ENCODE results near the gene AKAP9. TPM values are rescaled to one million over a fixed set of nuclear protein-coding genes. Genes with fewer than 3 reads are reported as not detected.

AKAP9 gene
- total and polyA plus RNA-seq, 2 experiments from 2014 or later = 80.5 to 85.8 TPM

DNA sequence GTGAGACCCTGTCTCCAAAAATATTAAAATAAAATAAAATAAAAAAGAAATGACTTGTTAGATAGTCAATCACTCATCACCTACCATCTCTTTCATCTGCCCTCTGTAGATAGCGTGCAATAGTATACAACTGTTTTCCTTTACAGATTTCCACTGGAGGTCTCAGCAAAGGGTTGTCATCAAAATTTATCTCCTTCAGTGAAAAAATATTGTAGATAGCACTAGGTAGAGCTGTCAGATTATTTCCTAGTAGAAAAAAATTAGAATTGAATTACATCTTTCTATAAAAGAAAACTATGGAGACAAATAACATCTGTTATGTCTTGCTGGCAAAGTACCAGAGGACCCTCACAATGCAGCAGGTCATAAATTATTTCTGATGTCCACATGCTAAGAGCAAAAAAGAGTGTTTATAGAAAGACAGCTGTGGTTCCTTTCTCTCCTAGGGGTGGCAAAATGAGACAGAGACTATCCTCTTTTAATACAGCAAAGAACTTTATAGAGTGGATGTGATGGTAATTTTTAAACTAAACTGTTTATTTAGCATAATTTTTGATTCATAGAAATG lies 209.9 kb downstream of the AKAP9 start:
- H3K4me1 ChIP-seq (ENCODE audit: insufficient read depth) = no peaks in the 10 kb centered on the region
- no peak overlapping the region for H3K4me2 ChIP-seq
- no peaks in the 10 kb centered on the region for H3K79me2 ChIP-seq
- H4K20me1 ChIP-seq (ENCODE audit: insufficient read depth, poor library complexity, severe bottlenecking) = no peaks in the 10 kb centered on the region
- H2AFZ ChIP-seq = no peak overlapping the region
- whole genome bisulfite sequencing (ENCODE audit: low lambda C conversion rate, missing lambda C conversion rate) = 68% methylated on average over 1 of the region's 1 CpG
- TF ChIP-seq EZH2phosphoT487 (IDR thresholded peaks at IDR 0.05; ENCODE audit: low read depth, severe bottlenecking, unreplicated experiment) (no peak), EZH2 (IDR thresholded peaks at IDR 0.05; ENCODE audit: borderline replicate concordance) (no peak)
- TF ChIP-seq, protein P1, sequence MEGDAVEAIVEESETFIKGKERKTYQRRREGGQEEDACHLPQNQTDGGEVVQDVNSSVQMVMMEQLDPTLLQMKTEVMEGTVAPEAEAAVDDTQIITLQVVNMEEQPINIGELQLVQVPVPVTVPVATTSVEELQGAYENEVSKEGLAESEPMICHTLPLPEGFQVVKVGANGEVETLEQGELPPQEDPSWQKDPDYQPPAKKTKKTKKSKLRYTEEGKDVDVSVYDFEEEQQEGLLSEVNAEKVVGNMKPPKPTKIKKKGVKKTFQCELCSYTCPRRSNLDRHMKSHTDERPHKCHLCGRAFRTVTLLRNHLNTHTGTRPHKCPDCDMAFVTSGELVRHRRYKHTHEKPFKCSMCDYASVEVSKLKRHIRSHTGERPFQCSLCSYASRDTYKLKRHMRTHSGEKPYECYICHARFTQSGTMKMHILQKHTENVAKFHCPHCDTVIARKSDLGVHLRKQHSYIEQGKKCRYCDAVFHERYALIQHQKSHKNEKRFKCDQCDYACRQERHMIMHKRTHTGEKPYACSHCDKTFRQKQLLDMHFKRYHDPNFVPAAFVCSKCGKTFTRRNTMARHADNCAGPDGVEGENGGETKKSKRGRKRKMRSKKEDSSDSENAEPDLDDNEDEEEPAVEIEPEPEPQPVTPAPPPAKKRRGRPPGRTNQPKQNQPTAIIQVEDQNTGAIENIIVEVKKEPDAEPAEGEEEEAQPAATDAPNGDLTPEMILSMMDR (IDR thresholded peaks at IDR 0.05; ENCODE audit: poor library complexity) = no peak
- H3K27ac ChIP-seq = no peak overlapping the region
- H3K9me2 ChIP-seq (replicated peaks; ENCODE audit: insufficient read depth) = no peaks in the 10 kb centered on the region
- H3K9me3 ChIP-seq (ENCODE audit: low read depth) = no peaks in the 10 kb centered on the region
- no peaks in the 10 kb centered on the region for H3K36me3 ChIP-seq (replicated peaks; ENCODE audit: insufficient read depth, low read depth)
- no peak overlapping the region for H3K4me3 ChIP-seq
- DNase-seq (ENCODE audit: low spot score) = no peak
- no peaks in the 10 kb centered on the region for H3K27me3 ChIP-seq

- no peak overlapping the region for H3K4me3 ChIP-seq
- H3K27me3 ChIP-seq = no peaks in the 10 kb centered on the region
- H3K4me2 ChIP-seq = no peak overlapping the region
- H4K20me1 ChIP-seq (ENCODE audit: insufficient read depth, poor library complexity, severe bottlenecking) = no peaks in the 10 kb centered on the region
- no peak for DNase-seq (ENCODE audit: low spot score)
- no peaks in the 10 kb centered on the region for H3K9me3 ChIP-seq (ENCODE audit: low read depth)
- H3K4me1 ChIP-seq (ENCODE audit: insufficient read depth) = no peaks in the 10 kb centered on the region
- no peak overlapping the region for H3K27ac ChIP-seq
- H2AFZ ChIP-seq = no peak overlapping the region
- no peaks in the 10 kb centered on the region for H3K9me2 ChIP-seq (replicated peaks; ENCODE audit: insufficient read depth)
- TF ChIP-seq, protein P1 (IDR thresholded peaks at IDR 0.05; ENCODE audit: poor library complexity) = no peak
- TF ChIP-seq EZH2phosphoT487 (IDR thresholded peaks at IDR 0.05; ENCODE audit: low read depth, severe bottlenecking, unreplicated experiment) (no peak), EZH2 (IDR thresholded peaks at IDR 0.05; ENCODE audit: borderline replicate concordance) (no peak)
- no peaks in the 10 kb centered on the region for H3K79me2 ChIP-seq
- no peaks in the 10 kb centered on the region for H3K36me3 ChIP-seq (replicated peaks; ENCODE audit: insufficient read depth, low read depth)
- 85% methylated on average over 1 of the region's 1 CpG for WGBS (ENCODE audit: low lambda C conversion rate, missing lambda C conversion rate)
Observed at GRCh38 chr7:92155108-92155739, 214.6 kb downstream of the AKAP9 start.

DNA sequence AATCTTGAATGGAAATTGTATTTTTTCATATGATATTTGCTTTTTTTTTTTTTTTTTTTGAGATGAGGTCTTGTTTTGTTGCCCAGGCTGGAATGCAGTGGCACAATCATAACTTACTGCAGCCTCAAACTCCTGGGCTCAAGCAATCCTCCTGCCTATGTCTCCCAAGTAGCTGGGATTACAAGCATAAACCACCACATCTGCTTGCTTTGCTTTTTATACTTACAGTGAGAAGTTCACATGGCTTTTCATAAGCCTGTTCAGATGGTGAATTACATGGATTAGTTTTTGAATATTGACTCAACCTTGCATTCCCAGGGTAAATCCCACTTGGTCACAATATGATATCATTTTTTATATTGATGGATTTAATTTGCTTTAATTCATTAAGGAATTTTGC lies 216.3 kb downstream of the AKAP9 start:
- H2AFZ ChIP-seq = no peak overlapping the region
- H3K9me2 ChIP-seq (replicated peaks; ENCODE audit: insufficient read depth) = no peaks in the 10 kb centered on the region
- H3K4me2 ChIP-seq = no peak overlapping the region
- no peaks in the 10 kb centered on the region for H3K79me2 ChIP-seq
- TF ChIP-seq EZH2 (IDR thresholded peaks at IDR 0.05; ENCODE audit: borderline replicate concordance) (no peak), EZH2phosphoT487 (IDR thresholded peaks at IDR 0.05; ENCODE audit: low read depth, severe bottlenecking, unreplicated experiment) (no peak)
- TF ChIP-seq, protein P1 (IDR thresholded peaks at IDR 0.05; ENCODE audit: poor library complexity) = no peak
- H3K4me3 ChIP-seq = no peak overlapping the region
- H3K9me3 ChIP-seq (ENCODE audit: low read depth) = no peaks in the 10 kb centered on the region
- no peaks in the 10 kb centered on the region for H3K36me3 ChIP-seq (replicated peaks; ENCODE audit: insufficient read depth, low read depth)
- H3K27me3 ChIP-seq = no peaks in the 10 kb centered on the region
- no peak overlapping the region for H3K27ac ChIP-seq
- H3K4me1 ChIP-seq (ENCODE audit: insufficient read depth) = no peaks in the 10 kb centered on the region
- H4K20me1 ChIP-seq (ENCODE audit: insufficient read depth, poor library complexity, severe bottlenecking) = no peaks in the 10 kb centered on the region
- DNase-seq (ENCODE audit: low spot score) = no peak

Data from hepatocyte (in vitro differentiated cells).